Measurements from ENCODE around the gene RPS10. TPM values are rescaled to one million over a fixed set of nuclear protein-coding genes. Genes with fewer than 3 reads are reported as not detected.

RPS10 gene
- total and polyA plus RNA-seq, 2 of the 8 experiments (the other 6 are each of a cell fraction or from before 2014, with no cell fraction given): 2,408 to 11,142 TPM

DNA sequence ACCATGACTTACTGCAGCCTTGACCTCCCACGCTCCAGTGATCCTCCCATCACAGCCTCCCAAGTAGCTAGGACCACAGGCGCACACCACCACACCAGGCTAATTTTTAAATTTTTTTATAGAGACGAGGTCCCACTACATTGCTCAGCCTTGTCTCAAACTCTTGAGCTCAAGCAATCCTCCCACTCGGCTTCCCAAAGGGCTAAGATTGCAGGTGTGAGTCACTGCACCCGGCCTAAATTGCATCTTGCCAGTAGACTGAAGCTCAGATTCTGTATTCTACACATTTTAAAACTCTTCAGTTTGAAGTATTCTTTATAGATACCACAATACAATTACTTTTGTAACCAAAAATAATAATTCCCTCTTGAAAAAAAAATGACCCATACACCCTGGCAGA is 44.8 kb downstream of the RPS10 start (continued):
- TF ChIP-seq KDM4A (IDR thresholded peaks at IDR 0.05; ENCODE audit: low read depth, low read length, severe bottlenecking): no peak
- no peak for TF ChIP-seq PHF8 (conservative IDR thresholded peaks at IDR 0.05; ENCODE audit: low read depth, low read length)
- TF ChIP-seq JUN (IDR thresholded peaks at IDR 0.05; ENCODE audit: low read depth, low read length): no peak
